HEK293 (cell line): ENCODE results near the gene RSRP1.

Experiments used
- CTCF ChIA-PET: fragments of 350-600 bp; formaldehyde crosslinking; extraction: SDS; loops from one replicate; lab custom pipeline; 2021; ENCODE audit warnings: antibody characterized with exemption; lab: Yijun Ruan, JAX
- POLR2A ChIA-PET: fragments of 300-600 bp; formaldehyde crosslinking; extraction: SDS; loops from one replicate; lab custom pipeline; 2020; ENCODE audit warnings: antibody characterized with exemption, inconsistent platforms; lab: Yijun Ruan, JAX
- H3K27ac ChIP-seq: fragments of 200-500 bp; sonication (Bioruptor generic); 2 replicates; pipeline ENCODE4 v1.5.1; 2014; ENCODE audit warnings: low read depth, low read length, control low read depth, inconsistent platforms; ENCODE audit errors: extremely low read depth
- H3K36me3 ChIP-seq, 2 experiments: fragments of 200-500 bp in 1 of 2; sonication (Bioruptor generic) in 1 of 2; 1 replicate in 1 of 2; 2 replicates in 1 of 2; pipeline ENCODE4 v1.5.1; 2014 to 2017; ENCODE audit warnings: inconsistent platforms in 2 of 2, low read length in 2 of 2; ENCODE audit not compliant: control insufficient read depth in 2 of 2, insufficient read depth in 1 of 2
- H3K4me1 ChIP-seq: fragments of 200-500 bp; sonication (Bioruptor generic); 2 replicates; pipeline ENCODE4 v1.5.1; 2014; ENCODE audit warnings: mild to moderate bottlenecking, low read length, inconsistent platforms; ENCODE audit not compliant: control insufficient read depth, insufficient read depth
- H3K4me3 ChIP-seq: 2 replicates; pipeline ENCODE4 v1.5.1; 2011; ENCODE audit warnings: low read depth, mild to moderate bottlenecking, control low read depth, low read length, moderate library complexity
- H3K9me3 ChIP-seq: fragments of 200-500 bp; sonication (Bioruptor generic); 2 replicates; pipeline ENCODE4 v1.5.1; 2014; ENCODE audit warnings: low read depth, low read length, inconsistent platforms; ENCODE audit not compliant: control insufficient read depth, insufficient read depth
- HOXD13 ChIP-seq: sonication (generic); formaldehyde crosslinking; IDR thresholded peaks from 2 replicates; pipeline ENCODE4 v1.8.0; 2022; ENCODE audit warnings: missing genetic modification reagents, borderline replicate concordance
- SCRT1 ChIP-seq: fragments of 450-650 bp; formaldehyde crosslinking; IDR thresholded peaks from 2 replicates; pipeline ENCODE4 v1.5.1; 2016; ENCODE audit warnings: missing biosample characterization, missing genetic modification characterization, borderline replicate concordance
- SCRT2 ChIP-seq: fragments of 450-650 bp; formaldehyde crosslinking; IDR thresholded peaks from 2 replicates; pipeline ENCODE4 v1.5.1; 2016; ENCODE audit warnings: missing biosample characterization, missing genetic modification characterization
- ZBTB21 ChIP-seq: fragments of 450-650 bp; formaldehyde crosslinking; IDR thresholded peaks from 2 replicates; pipeline ENCODE4 v1.5.1; 2017; ENCODE audit warnings: missing biosample characterization, missing genetic modification characterization
- ZFP3 ChIP-seq: fragments of 450-650 bp; formaldehyde crosslinking; IDR thresholded peaks from 2 replicates; pipeline ENCODE4 v1.5.1; 2016; ENCODE audit warnings: low read depth, missing biosample characterization, missing genetic modification characterization
- ZNF175 ChIP-seq: fragments of 450-650 bp; formaldehyde crosslinking; IDR thresholded peaks from 2 replicates; pipeline ENCODE4 v1.5.1; 2016; ENCODE audit warnings: missing biosample characterization, missing genetic modification characterization
- ZNF211 ChIP-seq: fragments of 450-650 bp; formaldehyde crosslinking; IDR thresholded peaks from 2 replicates; pipeline ENCODE4 v1.5.1; 2016; ENCODE audit warnings: low read depth, missing biosample characterization, missing genetic modification characterization
- ZNF214 ChIP-seq: fragments of 450-650 bp; formaldehyde crosslinking; IDR thresholded peaks from 2 replicates; pipeline ENCODE4 v1.5.1; 2017; ENCODE audit warnings: missing biosample characterization, mild to moderate bottlenecking, missing genetic modification characterization, borderline replicate concordance
- ZNF223 ChIP-seq: fragments of 450-650 bp; formaldehyde crosslinking; IDR thresholded peaks from 2 replicates; pipeline ENCODE4 v1.5.1; 2016; ENCODE audit warnings: missing biosample characterization, missing genetic modification characterization
- ZNF23 ChIP-seq: fragments of 450-650 bp; formaldehyde crosslinking; IDR thresholded peaks from 2 replicates; pipeline ENCODE4 v1.5.1; 2016; ENCODE audit warnings: missing biosample characterization, missing genetic modification characterization, borderline replicate concordance
- ZNF280D ChIP-seq: fragments of 450-650 bp; formaldehyde crosslinking; IDR thresholded peaks from 2 replicates; pipeline ENCODE4 v1.5.1; 2016; ENCODE audit warnings: missing biosample characterization, missing genetic modification characterization
- ZNF341 ChIP-seq: fragments of 450-650 bp; formaldehyde crosslinking; IDR thresholded peaks from 2 replicates; pipeline ENCODE4; 2016; ENCODE audit warnings: low read depth, missing biosample characterization, missing genetic modification characterization
- ZNF350 ChIP-seq: fragments of 450-650 bp; formaldehyde crosslinking; IDR thresholded peaks from 2 replicates; pipeline ENCODE4 v1.5.0; 2017; ENCODE audit warnings: missing biosample characterization, mild to moderate bottlenecking, missing genetic modification characterization
- ZNF48 ChIP-seq: fragments of 450-650 bp; formaldehyde crosslinking; IDR thresholded peaks from 2 replicates; pipeline ENCODE4 v1.5.1; 2016; ENCODE audit warnings: missing biosample characterization, missing genetic modification characterization
- ZNF518A ChIP-seq: fragments of 450-650 bp; formaldehyde crosslinking; conservative IDR thresholded peaks from 2 replicates; pipeline ENCODE4 v1.5.1; 2016; ENCODE audit warnings: low read depth, missing biosample characterization, missing genetic modification characterization
- ZNF548 ChIP-seq: fragments of 450-650 bp; formaldehyde crosslinking; IDR thresholded peaks from 2 replicates; pipeline ENCODE4 v1.5.1; 2016; ENCODE audit warnings: missing biosample characterization, missing genetic modification characterization
- ZNF596 ChIP-seq: fragments of 450-650 bp; IDR thresholded peaks from 2 replicates; pipeline ENCODE4 v1.5.0; 2018; ENCODE audit warnings: missing biosample characterization, mild to moderate bottlenecking, missing genetic modification characterization, moderate library complexity
- ZNF600 ChIP-seq: fragments of 450-650 bp; formaldehyde crosslinking; IDR thresholded peaks from 2 replicates; pipeline ENCODE4 v1.5.1; 2016; ENCODE audit warnings: missing biosample characterization, missing genetic modification characterization
- ZNF623 ChIP-seq: fragments of 450-650 bp; formaldehyde crosslinking; IDR thresholded peaks from 2 replicates; pipeline ENCODE4 v1.5.1; 2016; ENCODE audit warnings: missing biosample characterization, missing genetic modification characterization
- ZNF660 ChIP-seq: fragments of 450-650 bp; IDR thresholded peaks from 2 replicates; pipeline ENCODE4 v1.5.1; 2018; ENCODE audit warnings: missing biosample characterization, mild to moderate bottlenecking, missing genetic modification characterization
- ZNF777 ChIP-seq: fragments of 450-650 bp; formaldehyde crosslinking; IDR thresholded peaks from 2 replicates; pipeline ENCODE4 v1.5.1; 2017; ENCODE audit warnings: missing biosample characterization, missing genetic modification characterization, borderline replicate concordance

The RSRP1 gene

GRCh38 chr1:25197235-25197975 lies 49.8 kb downstream of the RSRP1 start (continued):
- TF ChIP-seq SCRT2 (peak; percentile 89), ZNF660 (no peak), ZNF280D (tag by site-specific recombination) (no peak), ZNF211 (tag by site-specific recombination) (no peak), ZNF623 (tag by site-specific recombination) (no peak), ZNF175 (tag by site-specific recombination) (no peak), SCRT1 (tag by site-specific recombination) (peak; percentile 93; the same call in 1 of the 2 replicates), ZNF548 (no peak)

GRCh38 chr1:25196830-25197229 lies 50.4 kb downstream of the RSRP1 start:
- POLR2A ChIA-PET, result no interaction called here
- TF ChIP-seq HOXD13 (no peak), ZNF223 (tag by site-specific recombination) (no peak), ZNF518A (tag by site-specific recombination) (no peak), ZNF48 (no peak)
- CTCF ChIA-PET, result interaction anchor here (1.3 to 1.5 kb wide), 2 partner anchors 8 to 10 kb away, joined by 5 to 8 read pairs; no protein-coding TSS in a partner anchor
- H3K36me3 ChIP-seq, result no peaks in the 10 kb centered on the region
- H3K4me1 ChIP-seq, result no peaks in the 10 kb centered on the region; the same call in 1 of the 2 replicates
- no peaks in the 10 kb centered on the region for H3K9me3 ChIP-seq
- no peak overlapping the region for H3K4me3 ChIP-seq
- no peak overlapping the region for H3K27ac ChIP-seq

- H3K4me1 ChIP-seq, result no peaks in the 10 kb centered on the region; the same call in 1 of the 2 replicates
- H3K27ac ChIP-seq, result no peak overlapping the region
- CTCF ChIA-PET, result interaction anchor here (1.5 kb wide), 2 partner anchors 9 to 11 kb away, joined by 3 to 8 read pairs; no protein-coding TSS in a partner anchor
- H3K9me3 ChIP-seq, result no peaks in the 10 kb centered on the region
- no peaks in the 10 kb centered on the region for H3K36me3 ChIP-seq
- TF ChIP-seq ZFP3 (tag by site-specific recombination) (no peak), ZNF596 (tag by site-specific recombination) (no peak), ZNF341 (tag by site-specific recombination) (peak; percentile 50; the same call in 1 of the 2 replicates), ZNF214 (tag by site-specific recombination) (no peak), ZNF777 (tag by site-specific recombination) (no peak), ZBTB21 (tag by site-specific recombination) (no peak), ZNF23 (tag by site-specific recombination) (no peak), ZNF350 (tag by site-specific recombination) (no peak), ZNF600 (tag by site-specific recombination) (no peak)
- TF ChIP-seq, all 188 proteins: peak for 1
- POLR2A ChIA-PET, result no interaction called here
- no peak overlapping the region for H3K4me3 ChIP-seq
Observed at GRCh38 chr1:25195835-25196234, 51.4 kb downstream of the RSRP1 start.
